HG03432 (cell line): ENCODE results near the gene GTF2F2.

ENCODE experiments used
- ATAC-seq: cut with Tn5 transposase; IDR thresholded peaks from one replicate; pipeline ENCODE4 v1.9.1; 2021; ENCODE audit warnings: mild to moderate bottlenecking, moderate library complexity; ENCODE audit not compliant: unreplicated experiment

GTF2F2 gene

DNA sequence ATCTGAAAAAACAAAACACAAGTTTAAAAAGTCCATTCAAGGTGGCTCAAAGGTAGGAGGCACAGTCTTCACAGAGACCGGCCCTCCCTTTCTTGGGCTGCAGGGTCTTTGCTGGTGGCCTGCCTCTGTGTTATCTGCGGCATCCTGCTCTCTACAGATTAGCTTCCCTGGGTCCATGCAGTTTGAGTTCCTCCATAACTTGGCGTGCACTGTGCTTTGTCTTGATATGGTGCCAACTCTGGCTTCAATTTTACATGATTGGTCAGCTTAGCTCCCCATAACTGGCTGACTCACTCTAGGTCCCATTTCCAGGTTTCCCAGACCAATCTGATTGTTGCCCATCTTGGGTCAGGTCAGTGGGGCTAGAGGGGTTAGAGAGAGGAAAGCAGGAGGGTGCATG lies 178.9 kb downstream of the GTF2F2 start:
- no peak for ATAC-seq

GRCh38 chr13:45300190-45300985 lies 180.1 kb downstream of the GTF2F2 start:
- no peak for ATAC-seq

DNA sequence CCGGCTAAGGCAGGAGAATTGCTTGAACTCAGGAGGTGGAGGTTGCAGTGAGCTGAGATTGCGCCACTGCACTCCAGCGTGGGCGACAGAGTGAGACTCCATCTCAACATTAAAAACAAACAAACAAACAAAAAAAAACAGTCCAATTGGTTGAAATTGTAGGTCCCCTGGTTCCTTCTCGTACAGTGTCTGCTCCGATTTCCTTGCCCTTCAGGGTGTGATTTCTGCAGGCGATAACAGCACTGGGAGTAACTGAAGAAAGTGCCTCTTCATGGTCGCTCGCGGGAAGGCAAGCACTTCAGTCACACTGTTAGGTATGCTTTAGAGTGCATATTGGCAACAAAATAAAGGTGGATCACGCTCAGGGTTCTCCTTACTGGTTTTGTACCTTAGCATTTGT lies 181.0 kb downstream of the GTF2F2 start:
- ATAC-seq: no peak

DNA sequence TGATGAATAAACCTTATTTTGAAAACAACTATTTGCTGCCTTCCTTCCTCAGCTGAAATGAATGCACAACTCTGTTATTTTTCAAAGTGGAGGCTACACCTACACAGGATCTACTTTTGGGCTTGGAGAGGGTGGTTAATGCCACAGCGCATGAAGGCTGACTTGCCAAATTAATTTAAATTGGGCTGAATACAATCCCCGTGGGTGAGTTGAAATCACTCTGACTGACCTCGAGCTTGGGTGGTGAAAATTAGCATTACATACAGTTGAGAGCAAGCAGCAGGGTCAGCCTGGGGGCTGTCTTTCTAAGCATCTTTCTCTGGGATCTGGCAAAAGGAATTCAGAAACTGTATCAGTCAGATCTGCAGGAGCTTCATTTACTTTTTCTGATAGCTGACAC lies 182.2 kb downstream of the GTF2F2 start:
- no peak for ATAC-seq

DNA sequence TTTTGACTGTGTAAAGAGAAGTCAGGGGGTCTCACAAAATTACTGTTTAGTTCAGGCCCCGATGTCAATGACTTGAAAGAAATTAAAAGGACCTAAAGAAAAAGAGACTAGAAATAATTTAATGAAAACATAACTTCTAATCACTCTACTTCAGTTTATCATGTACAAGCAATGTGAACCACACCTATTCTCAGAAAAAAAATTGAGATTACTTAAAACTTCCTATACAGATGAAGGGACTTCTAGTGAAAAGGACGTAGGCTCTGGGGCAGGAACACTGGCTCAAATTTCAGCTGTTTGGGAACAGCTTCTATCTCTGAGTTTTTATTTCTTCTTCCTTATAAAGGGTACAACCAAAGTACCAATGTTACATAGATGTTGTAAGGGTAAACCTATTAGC lies 182.7 kb downstream of the GTF2F2 start:
- ATAC-seq: no peak

- ATAC-seq: no peak
Measured at GRCh38 chr13:45303866-45304265, 183.6 kb downstream of the GTF2F2 start.

DNA sequence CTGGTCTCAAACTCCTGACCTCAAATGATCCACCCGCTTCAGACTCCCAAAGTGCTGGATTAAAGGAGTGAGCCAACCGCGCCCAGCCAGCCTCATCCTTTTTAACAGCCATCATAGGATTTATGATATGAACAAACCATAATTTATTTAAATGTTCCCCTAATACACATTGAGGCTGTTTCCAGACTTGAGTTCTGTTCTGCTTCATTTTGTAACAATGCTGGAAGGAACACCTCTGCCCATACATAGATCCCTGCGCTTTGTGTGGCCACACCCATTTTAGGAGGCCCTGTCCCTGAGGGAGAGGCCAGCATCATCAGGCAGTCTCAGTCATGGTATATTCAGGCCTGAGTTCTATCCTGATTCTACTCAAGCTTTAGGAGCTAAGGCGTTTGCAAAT lies 184.8 kb downstream of the GTF2F2 start:
- no peak for ATAC-seq

- no peak for ATAC-seq
Measured at GRCh38 chr13:45306966-45307365, 186.7 kb downstream of the GTF2F2 start.

- no peak for ATAC-seq
Measured at GRCh38 chr13:45310341-45311131, 190.2 kb downstream of the GTF2F2 start.

- no peak for ATAC-seq
Measured at GRCh38 chr13:45314822-45315221, 194.5 kb downstream of the GTF2F2 start.

- ATAC-seq: no peak
Measured at GRCh38 chr13:45315520-45316167, 195.3 kb downstream of the GTF2F2 start.

DNA sequence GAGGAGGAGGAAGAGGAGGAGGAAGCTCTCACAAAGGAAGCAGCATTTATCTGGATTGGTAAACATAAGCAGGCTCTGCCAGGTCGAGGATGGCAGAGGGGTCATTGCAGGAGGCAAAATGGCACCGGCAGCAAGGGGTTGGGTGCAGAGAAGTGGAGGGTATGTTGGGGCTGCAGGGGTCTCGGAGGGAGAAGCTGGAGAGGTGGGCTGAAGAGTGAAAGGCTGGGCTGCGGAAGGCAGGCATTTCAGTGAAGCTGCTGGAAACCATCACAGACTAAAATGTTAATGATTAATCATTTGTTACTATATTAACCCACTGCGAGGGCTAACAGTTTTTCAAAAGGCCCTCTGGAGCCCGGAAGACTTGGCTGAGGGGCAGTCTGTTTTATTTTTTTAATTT lies 196.0 kb downstream of the GTF2F2 start:
- ATAC-seq: no peak

- no peak for ATAC-seq
Measured at GRCh38 chr13:45316996-45317395, 196.7 kb downstream of the GTF2F2 start.

GRCh38 chr13:45320876-45321629 lies 200.7 kb downstream of the GTF2F2 start:
- ATAC-seq: no peak

DNA sequence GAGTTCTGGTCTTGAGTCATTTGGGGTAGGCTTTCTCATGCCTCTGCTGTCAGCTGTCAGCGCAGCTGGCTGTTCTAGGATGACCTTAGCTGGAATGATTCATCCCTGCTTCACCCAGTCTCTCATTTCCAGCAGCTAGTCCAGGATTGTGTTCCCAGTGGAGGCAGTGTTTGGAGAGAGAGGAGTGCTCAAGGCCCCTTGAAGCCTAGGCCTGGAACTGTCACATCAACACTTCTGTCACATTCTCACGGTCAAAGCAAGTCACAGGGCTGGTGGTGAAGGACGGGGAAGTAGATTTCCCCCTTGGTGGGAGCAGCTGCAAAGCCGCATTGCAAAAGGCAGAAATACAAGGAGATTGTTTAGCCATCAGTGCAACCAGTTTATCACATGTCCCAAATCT lies 205.5 kb downstream of the GTF2F2 start:
- no peak for ATAC-seq

GRCh38 chr13:45327253-45327955 lies 207.1 kb downstream of the GTF2F2 start:
- no peak for ATAC-seq

DNA sequence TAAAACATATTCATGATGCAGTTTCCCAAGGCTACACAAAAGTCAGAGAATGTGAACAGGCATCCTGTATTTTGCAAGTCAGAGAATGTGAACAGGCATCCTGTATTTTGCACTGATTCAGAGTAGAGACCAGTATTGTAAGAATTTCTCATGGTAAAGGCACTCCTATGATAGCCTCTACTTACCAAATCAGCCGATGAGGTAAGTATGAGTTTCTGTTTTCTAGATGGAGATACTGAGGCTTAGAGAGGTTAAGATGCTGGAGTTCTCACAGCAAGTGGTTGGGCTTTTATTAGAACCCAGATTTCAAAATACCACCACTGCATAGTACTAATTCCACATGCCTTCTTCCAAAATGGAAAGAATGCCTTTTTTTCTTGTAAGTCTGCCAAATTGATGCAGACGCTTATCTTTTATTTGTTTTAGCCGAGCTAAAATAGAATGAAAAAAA lies 208.4 kb downstream of the GTF2F2 start:
- no peak for ATAC-seq

DNA sequence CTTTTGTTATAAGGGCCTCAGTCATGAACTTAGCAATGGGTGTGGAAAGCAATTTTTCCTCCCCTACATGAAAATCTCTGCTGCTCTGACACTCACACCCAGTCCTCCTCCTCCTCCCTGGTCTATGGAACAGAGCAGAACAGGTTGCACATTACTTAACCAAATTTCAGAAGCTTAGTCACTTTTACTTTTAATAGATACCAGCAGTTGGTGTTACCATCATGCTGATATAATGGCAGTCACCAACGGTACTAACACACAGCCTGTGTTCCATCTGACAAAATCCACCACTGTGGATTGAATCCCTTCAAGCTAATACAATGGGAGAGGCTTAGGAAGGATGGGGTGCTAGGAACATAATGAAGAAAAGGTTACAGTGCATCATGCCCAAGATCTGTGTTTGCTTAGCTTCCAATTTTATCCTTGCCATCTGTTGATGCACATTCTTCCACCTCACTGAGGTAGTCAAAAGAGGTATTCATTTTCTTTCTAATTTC lies 210.9 kb downstream of the GTF2F2 start:
- no peak for ATAC-seq

DNA sequence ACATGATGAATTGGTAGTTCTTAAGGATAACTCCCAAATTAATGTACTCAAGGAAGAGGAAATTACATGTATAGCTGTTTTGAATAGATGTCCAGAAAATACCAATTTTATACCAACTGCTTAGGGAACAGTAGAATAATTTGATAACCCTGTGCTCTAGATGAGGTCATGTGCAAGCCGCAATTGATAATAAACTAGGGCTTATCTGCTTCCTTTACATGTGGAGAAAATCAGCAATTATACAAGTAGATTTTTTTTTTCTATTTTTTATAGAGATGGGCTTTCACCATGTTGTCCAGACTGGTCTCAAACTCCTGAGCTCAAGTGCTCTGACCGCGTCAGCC lies 211.4 kb downstream of the GTF2F2 start:
- no peak for ATAC-seq
